ENCODE data around the gene LONRF3.
A peak's percentile ranks its signal among the peaks of the same experiment; 100 is the strongest.
"Not testable (repeated sequence)": the region's sequence is repeated elsewhere in the genome, so short reads cannot be mapped to it uniquely, and the experiment has no call there.

The LONRF3 gene

GRCh38 chrX:118988911-118989310 lies 14.5 kb downstream of the LONRF3 start:
- no peak for DNase-seq

- DNase-seq, result no peak
These were observed 15.5 kb downstream of the LONRF3 start for GRCh38 chrX:118989886-118990285.

GRCh38 chrX:118990512-118991227 lies 16.3 kb downstream of the LONRF3 start:
- DNase-seq, result no peak

GRCh38 chrX:118992441-118993121 lies 18.2 kb downstream of the LONRF3 start:
- not testable (repeated sequence) for DNase-seq

GRCh38 chrX:119003462-119003861 lies 29.0 kb downstream of the LONRF3 start:
- DNase-seq, result no peak

- peak; percentile 39 to 54 for DNase-seq
These were observed 30.6 kb downstream of the LONRF3 start for GRCh38 chrX:119004920-119005524.

- DNase-seq, result no peak
These were observed 32.9 kb downstream of the LONRF3 start for GRCh38 chrX:119007189-119007770.

- peak; percentile 24 to 43 for DNase-seq
These were observed 33.8 kb downstream of the LONRF3 start for GRCh38 chrX:119008110-119008744.

- DNase-seq, result no peak
These were observed 34.7 kb downstream of the LONRF3 start for GRCh38 chrX:119009071-119009470.

GRCh38 chrX:119010491-119010890 lies 36.1 kb downstream of the LONRF3 start:
- no peak for DNase-seq

GRCh38 chrX:119013164-119013563 lies 38.7 kb downstream of the LONRF3 start:
- no peak for DNase-seq

GRCh38 chrX:119015407-119016237 lies 41.2 kb downstream of the LONRF3 start:
- DNase-seq, result peak; percentile 18 to 28

GRCh38 chrX:119017077-119017476 lies 42.7 kb downstream of the LONRF3 start:
- DNase-seq, result no peak

- DNase-seq, result no peak
These were observed 51.5 kb downstream of the LONRF3 start for GRCh38 chrX:119025900-119026299.

GRCh38 chrX:119026344-119026743 lies 51.9 kb downstream of the LONRF3 start:
- not testable (repeated sequence) for DNase-seq

- DNase-seq, result not testable (repeated sequence)
These were observed 53.7 kb downstream of the LONRF3 start for GRCh38 chrX:119027960-119028732.

GRCh38 chrX:119028733-119029330 lies 54.4 kb downstream of the LONRF3 start:
- DNase-seq, result no peak

GRCh38 chrX:119029656-119030055 lies 55.2 kb downstream of the LONRF3 start:
- not testable (repeated sequence) for DNase-seq

- no peak for DNase-seq
These were observed 56.6 kb downstream of the LONRF3 start for GRCh38 chrX:119030990-119031389.

- DNase-seq, result no peak
These were observed 62.0 kb downstream of the LONRF3 start for GRCh38 chrX:119036107-119037029.

Data from stimulated activated CD4-positive, alpha-beta T cell treated with anti-CD3 and anti-CD28 coated beads, Interleukin-2, amount 100 ng/mL, for 48 hours (primary cell).